ENCODE results near the gene FOXP2.

The FOXP2 gene

GRCh38 chr7:114653364-114654088, 238.9 kb downstream of the FOXP2 start:
- no peak for DNase-seq (ENCODE audit: low read depth, low spot score)

GRCh38 chr7:114656466-114656865, 241.9 kb downstream of the FOXP2 start:
- no peak for DNase-seq (ENCODE audit: low read depth, low spot score)

- DNase-seq (ENCODE audit: low read depth, low spot score), result no peak
Observed at GRCh38 chr7:114657279-114657678, 242.7 kb downstream of the FOXP2 start.

GRCh38 chr7:114658216-114658615, 243.6 kb downstream of the FOXP2 start:
- DNase-seq (ENCODE audit: low read depth, low spot score), result no peak

- DNase-seq (ENCODE audit: low read depth, low spot score), result no peak
Observed at GRCh38 chr7:114659409-114660125, 245.0 kb downstream of the FOXP2 start.

- DNase-seq (ENCODE audit: low read depth, low spot score), result no peak
Observed at GRCh38 chr7:114660126-114660486, 245.5 kb downstream of the FOXP2 start.

GRCh38 chr7:114660753-114661152, 246.1 kb downstream of the FOXP2 start:
- no peak for DNase-seq (ENCODE audit: low read depth, low spot score)

GRCh38 chr7:114662002-114662677, 247.5 kb downstream of the FOXP2 start:
- DNase-seq (ENCODE audit: low read depth, low spot score), result no peak

- DNase-seq (ENCODE audit: low read depth, low spot score), result no peak
Observed at GRCh38 chr7:114663502-114663901, 248.9 kb downstream of the FOXP2 start.

- no peak for DNase-seq (ENCODE audit: low read depth, low spot score)
Observed at GRCh38 chr7:114670676-114671075, 256.1 kb downstream of the FOXP2 start.

GRCh38 chr7:114671563-114672123, 257.0 kb downstream of the FOXP2 start:
- no peak for DNase-seq (ENCODE audit: low read depth, low spot score)

- DNase-seq (ENCODE audit: low read depth, low spot score), result no peak
Observed at GRCh38 chr7:114678116-114678515, 263.5 kb downstream of the FOXP2 start.

GRCh38 chr7:114687238-114687637, 272.6 kb downstream of the FOXP2 start:
- no peak for DNase-seq (ENCODE audit: low read depth, low spot score)

- DNase-seq (ENCODE audit: low read depth, low spot score), result no peak
Observed at GRCh38 chr7:114688443-114689055, 273.9 kb downstream of the FOXP2 start.

- DNase-seq (ENCODE audit: low read depth, low spot score), result no peak
Observed at GRCh38 chr7:114689406-114689805, 274.8 kb downstream of the FOXP2 start.

GRCh38 chr7:114691605-114692004, 277.0 kb downstream of the FOXP2 start:
- no peak for DNase-seq (ENCODE audit: low read depth, low spot score)

GRCh38 chr7:114695182-114695581, 280.6 kb downstream of the FOXP2 start:
- no peak for DNase-seq (ENCODE audit: low read depth, low spot score)

- DNase-seq (ENCODE audit: low read depth, low spot score), result no peak
Observed at GRCh38 chr7:114700247-114700928, 285.8 kb downstream of the FOXP2 start.

- DNase-seq (ENCODE audit: low read depth, low spot score), result no peak
Observed at GRCh38 chr7:114703677-114704076, 289.1 kb downstream of the FOXP2 start.

GRCh38 chr7:114708646-114709045, 294.0 kb downstream of the FOXP2 start:
- no peak for DNase-seq (ENCODE audit: low read depth, low spot score)

GRCh38 chr7:114710499-114710898, 295.9 kb downstream of the FOXP2 start:
- DNase-seq (ENCODE audit: low read depth, low spot score), result no peak

Measured in iPS DF 19.7 (cell line).